Gastroesophageal sphincter (tissue), 4 donors: ENCODE data around the gene HAUS3. TPM values are rescaled to one million over a fixed set of nuclear protein-coding genes. Genes with fewer than 3 reads are reported as not detected.

Experiments used
- ATAC-seq: fragments of 150-250 bp; one replicate; pipeline ENCODE4 v1.9.1; 2016; ENCODE audit warnings: mild to moderate bottlenecking, moderate library complexity
- H3K27ac ChIP-seq, 4 donors: fragments of 200-600 bp; sonication (generic) in 3 of 4; 1 replicate in 3 of 4; 2 replicates in 1 of 4; pipeline ENCODE4 v1.5.1; 2016 to 2019
- H3K27me3 ChIP-seq: fragments of 200-600 bp; sonication (generic); one replicate; pipeline ENCODE4 v1.5.1; 2019
- H3K36me3 ChIP-seq, 2 donors: fragments of 200-600 bp; sonication (generic); one replicate each; pipeline ENCODE4 v1.5.1; 2019; ENCODE audit warnings: control low read depth in 1 of 2
- H3K4me1 ChIP-seq, 3 donors: fragments of 200-600 bp; sonication (generic); 1 replicate in 2 of 3; 2 replicates in 1 of 3; pipeline ENCODE4 v1.5.1; 2016 to 2019; ENCODE audit warnings: control low read depth in 2 of 3
- H3K4me3 ChIP-seq, 2 donors: fragments of 200-600 bp; sonication (generic); one replicate each; pipeline ENCODE4 v1.5.1; 2019; ENCODE audit warnings: mild to moderate bottlenecking in 1 of 2, moderate library complexity in 1 of 2
- H3K9me3 ChIP-seq, 3 donors: fragments of 200-600 bp; sonication (generic); one replicate each; pipeline ENCODE4 v1.5.1; 2017 to 2019; ENCODE audit warnings: control low read depth in 2 of 3
- EP300 ChIP-seq: sonication (generic); formaldehyde crosslinking; IDR thresholded peaks from one replicate; pipeline ENCODE4 v1.6.1; 2017; ENCODE audit warnings: antibody characterized with exemption, mild to moderate bottlenecking
- POLR2A ChIP-seq, 2 donors: fragments of 450-650 bp; IDR thresholded peaks; one replicate each; pipeline ENCODE4 v1.6.1; 2017; ENCODE audit warnings: antibody characterized with exemption in 2 of 2, mild to moderate bottlenecking in 2 of 2, moderate library complexity in 1 of 2
- POLR2AphosphoS5 ChIP-seq: sonication (generic); formaldehyde crosslinking; IDR thresholded peaks from one replicate; pipeline ENCODE4 v1.6.1; 2017; ENCODE audit warnings: antibody characterized with exemption
- WGBS, 2 donors: methylation state at CpG; one replicate each; pipeline ENCODE4 v1.1.5; 2018; ENCODE audit warnings: low coverage in 1 of 2; 5-methylcytosine and 5-hydroxymethylcytosine counted together
- total RNA-seq, 4 donors: library from RNA; depleted of rRNA; stranded (reverse); fragments of >200 nt; gene quantifications; one replicate each; pipeline ENCODE4 v1.1.0, GENCODE V29; 2016
- TF ChIP-seq, protein P1 (sequence below), 4 experiments: fragments of 200-600 bp in 2 of 4; fragments of 450-650 bp in 2 of 4; sonication (generic) in 1 of 4; IDR thresholded peaks; one replicate each; pipeline ENCODE4 v1.5.1; 2017 to 2019; ENCODE audit warnings: antibody characterized with exemption in 4 of 4, mild to moderate bottlenecking in 2 of 4, moderate library complexity in 2 of 4

HAUS3 gene
- total RNA-seq, 4 donors from 2014 or later = 10.0 to 16.3 (median 12.7) TPM

DNA sequence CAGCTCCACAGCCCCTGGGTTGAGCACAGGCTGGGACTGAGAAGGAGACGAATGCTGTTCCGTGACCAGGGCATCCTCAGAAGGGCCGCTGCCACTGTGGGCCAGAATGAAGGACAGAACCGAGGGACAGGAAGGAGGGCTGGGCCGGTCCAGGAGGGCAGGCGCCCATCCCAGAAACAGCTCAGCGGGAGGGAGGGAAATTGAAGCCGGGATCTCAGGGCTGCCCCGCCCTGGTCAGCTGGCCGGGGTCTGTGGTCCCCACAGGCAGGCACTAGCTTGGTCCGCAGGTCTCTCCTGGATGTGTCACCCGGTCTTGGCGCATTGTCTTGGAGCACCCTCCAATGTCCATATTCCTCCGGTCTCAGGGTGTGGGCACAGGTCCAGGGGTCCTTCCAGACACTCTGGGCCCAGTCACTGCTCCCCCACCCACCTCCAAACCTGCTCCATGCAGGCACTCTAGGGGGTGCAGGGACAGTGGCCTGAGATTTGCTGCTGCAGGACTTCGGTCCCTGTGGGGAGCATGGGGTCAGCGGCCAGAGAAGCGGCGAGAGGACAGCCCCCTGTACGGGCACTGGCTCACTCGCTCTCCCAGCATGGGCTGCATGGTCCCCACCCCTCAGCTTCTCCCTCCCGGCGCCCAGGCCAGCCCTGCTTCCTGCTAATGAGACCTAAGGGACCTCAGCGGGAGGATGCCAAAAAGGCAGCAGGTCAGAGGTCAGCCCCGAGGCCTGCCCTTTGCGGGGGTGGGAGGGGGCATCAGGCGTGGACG, 43.9 kb upstream of the HAUS3 start:
- no peak overlapping the region for H3K4me3 ChIP-seq
- ATAC-seq = no peak
- H3K9me3 ChIP-seq = no peaks in the 10 kb centered on the region
- H3K27me3 ChIP-seq = no peaks in the 10 kb centered on the region
- no peak overlapping the region for H3K27ac ChIP-seq
- TF ChIP-seq POLR2AphosphoS5 (no peak), EP300 (no peak), POLR2A (IDR thresholded peaks at IDR 0.05) (no peak)
- TF ChIP-seq, protein P1, sequence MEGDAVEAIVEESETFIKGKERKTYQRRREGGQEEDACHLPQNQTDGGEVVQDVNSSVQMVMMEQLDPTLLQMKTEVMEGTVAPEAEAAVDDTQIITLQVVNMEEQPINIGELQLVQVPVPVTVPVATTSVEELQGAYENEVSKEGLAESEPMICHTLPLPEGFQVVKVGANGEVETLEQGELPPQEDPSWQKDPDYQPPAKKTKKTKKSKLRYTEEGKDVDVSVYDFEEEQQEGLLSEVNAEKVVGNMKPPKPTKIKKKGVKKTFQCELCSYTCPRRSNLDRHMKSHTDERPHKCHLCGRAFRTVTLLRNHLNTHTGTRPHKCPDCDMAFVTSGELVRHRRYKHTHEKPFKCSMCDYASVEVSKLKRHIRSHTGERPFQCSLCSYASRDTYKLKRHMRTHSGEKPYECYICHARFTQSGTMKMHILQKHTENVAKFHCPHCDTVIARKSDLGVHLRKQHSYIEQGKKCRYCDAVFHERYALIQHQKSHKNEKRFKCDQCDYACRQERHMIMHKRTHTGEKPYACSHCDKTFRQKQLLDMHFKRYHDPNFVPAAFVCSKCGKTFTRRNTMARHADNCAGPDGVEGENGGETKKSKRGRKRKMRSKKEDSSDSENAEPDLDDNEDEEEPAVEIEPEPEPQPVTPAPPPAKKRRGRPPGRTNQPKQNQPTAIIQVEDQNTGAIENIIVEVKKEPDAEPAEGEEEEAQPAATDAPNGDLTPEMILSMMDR (IDR thresholded peaks at IDR 0.05) = no peak
- H3K4me1 ChIP-seq = no peaks in the 10 kb centered on the region
- WGBS, 2 donors = no CpG with 5 or more reads among the region's 27 CpGs
- no peaks in the 10 kb centered on the region for H3K36me3 ChIP-seq

GRCh38 chr4:2284934-2285612, 43.2 kb upstream of the HAUS3 start:
- H3K27ac ChIP-seq = no peak overlapping the region
- TF ChIP-seq POLR2A (IDR thresholded peaks at IDR 0.05) = no peak
- no peak for TF ChIP-seq POLR2AphosphoS5
- TF ChIP-seq, protein P1 (IDR thresholded peaks at IDR 0.05) = no peak
- no peak for TF ChIP-seq EP300
- no peaks in the 10 kb centered on the region for H3K4me1 ChIP-seq
- no peak for ATAC-seq
- no peak overlapping the region for H3K4me3 ChIP-seq
- WGBS, 2 donors = 92 to 96% methylated on average over 4 to 11 of the region's 15 CpGs
- H3K27me3 ChIP-seq = no peaks in the 10 kb centered on the region
- no peaks in the 10 kb centered on the region for H3K36me3 ChIP-seq
- H3K9me3 ChIP-seq = no peaks in the 10 kb centered on the region

- Histone ChIP-seq H3K4me1 (no peaks in the 10 kb centered on the region), H3K4me3 (no peak overlapping the region), H3K36me3 (no peaks in the 10 kb centered on the region), H3K9me3 (no peaks in the 10 kb centered on the region), H3K27me3 (no peaks in the 10 kb centered on the region), H3K27ac (no peak overlapping the region)
- no peak for TF ChIP-seq EP300
- no peak for TF ChIP-seq POLR2AphosphoS5
- no peak for TF ChIP-seq POLR2A (IDR thresholded peaks at IDR 0.05)
- TF ChIP-seq, protein P1 (IDR thresholded peaks at IDR 0.05) = no peak
- 100% methylated on average over 2 of the region's 23 CpGs; no CpG with 5 or more reads in 1 of the 2 donors for WGBS, 2 donors
- ATAC-seq = no peak
Measured at GRCh38 chr4:2284161-2284933, 42.4 kb upstream of the HAUS3 start.

DNA sequence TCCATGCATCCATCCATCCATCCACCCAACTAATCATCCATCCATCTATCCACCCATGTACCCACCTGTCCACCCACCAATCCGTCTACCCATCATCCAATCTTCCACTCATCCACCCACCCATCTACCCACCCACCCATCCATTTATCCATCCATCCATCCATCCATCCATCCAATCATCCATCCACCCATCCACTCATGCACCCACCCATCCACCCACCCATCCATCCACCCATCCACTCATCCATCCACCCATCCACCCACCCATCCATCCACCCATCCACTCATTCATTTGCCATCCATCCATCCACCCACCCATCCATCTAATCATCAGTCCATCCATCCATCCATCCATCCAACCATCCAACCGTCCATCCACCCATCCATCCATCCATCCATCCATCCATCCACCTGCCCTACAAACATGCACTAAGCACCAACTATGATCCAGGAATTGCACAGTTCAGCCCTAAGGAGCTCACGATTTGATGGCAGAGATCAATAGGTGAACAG, 41.3 kb upstream of the HAUS3 start:
- no peaks in the 10 kb centered on the region for H3K9me3 ChIP-seq
- ATAC-seq = no peak
- H3K36me3 ChIP-seq = no peaks in the 10 kb centered on the region
- no peaks in the 10 kb centered on the region for H3K27me3 ChIP-seq
- H3K4me3 ChIP-seq = no peak overlapping the region
- H3K4me1 ChIP-seq = no peaks in the 10 kb centered on the region
- TF ChIP-seq POLR2AphosphoS5 = no peak
- no peak for TF ChIP-seq EP300
- TF ChIP-seq, protein P1 (IDR thresholded peaks at IDR 0.05) = no peak
- TF ChIP-seq POLR2A (IDR thresholded peaks at IDR 0.05) = no peak
- WGBS, 2 donors = 90 to 95% methylated on average over 2 of the region's 3 CpGs
- H3K27ac ChIP-seq = no peak overlapping the region
